A673 (cell line): ENCODE results near the gene BTBD9. TPM values are rescaled to one million over a fixed set of nuclear protein-coding genes. Genes with fewer than 3 reads are reported as not detected.

Experiments
- BruUV-seq: library from RNA; stranded (reverse); fragments of 400-500 nt; replicated peaks from 2 replicates; lab custom pipeline; 2021; lab: Mats Ljungman, UMichigan
- CTCF ChIA-PET: fragments of 300-600 bp; sonication (Branson Sonifier 250); formaldehyde crosslinking; loops from one replicate; lab custom pipeline; 2022; ENCODE audit warnings: antibody characterized with exemption; lab: Charles Lee
- POLR2A ChIA-PET: fragments of 300-600 bp; sonication (Branson Sonifier 250); formaldehyde crosslinking; loops from one replicate; lab custom pipeline; 2022; ENCODE audit warnings: antibody characterized with exemption; ENCODE audit not compliant: low non-redundant PET; lab: Charles Lee
- DNase-seq: peaks from one replicate; pipeline ENCODE4 v3.0.0-alpha.2; 2015; ENCODE audit warnings: low spot score
- H3K27ac ChIP-seq: fragments of 200-600 bp; sonication (generic); 2 replicates; pipeline ENCODE4 v1.5.1; 2016; ENCODE audit warnings: mixed run types, low read depth, mild to moderate bottlenecking, mixed read lengths, antibody characterized with exemption, low read length; ENCODE audit not compliant: poor library complexity, severe bottlenecking
- H3K27me3 ChIP-seq: fragments of 200-600 bp; sonication (generic); replicated peaks from 2 replicates; pipeline ENCODE4 v1.6.1; 2017; ENCODE audit warnings: mixed run types, low read depth, mild to moderate bottlenecking, mixed read lengths, antibody characterized with exemption, low read length; ENCODE audit not compliant: insufficient read depth, poor library complexity
- H3K36me3 ChIP-seq: fragments of 200-600 bp; sonication (generic); 2 replicates; pipeline ENCODE4 v1.6.1; 2016; ENCODE audit warnings: mixed run types, mild to moderate bottlenecking, mixed read lengths, antibody characterized with exemption, low read length; ENCODE audit not compliant: insufficient read depth, poor library complexity, severe bottlenecking
- H3K4me1 ChIP-seq: fragments of 200-600 bp; sonication (generic); 2 replicates; pipeline ENCODE4 v1.6.1; 2017; ENCODE audit warnings: mixed run types, mild to moderate bottlenecking, mixed read lengths, antibody characterized with exemption, low read length; ENCODE audit not compliant: insufficient read depth, poor library complexity, severe bottlenecking
- H3K4me3 ChIP-seq: fragments of 200-600 bp; sonication (generic); 2 replicates; pipeline ENCODE4 v1.5.1; 2016; ENCODE audit warnings: low read depth, mixed run types, mild to moderate bottlenecking, mixed read lengths, low read length; ENCODE audit not compliant: poor library complexity, severe bottlenecking
- H3K9me3 ChIP-seq: fragments of 200-600 bp; sonication (generic); 2 replicates; pipeline ENCODE4 v1.6.1; 2016; ENCODE audit warnings: mixed run types, low read depth, mild to moderate bottlenecking, mixed read lengths, antibody characterized with exemption, low read length; ENCODE audit not compliant: poor library complexity, severe bottlenecking
- CTCF ChIP-seq: fragments of 300-800, 200-600 bp; sonication (generic); conservative IDR thresholded peaks from 2 replicates; pipeline ENCODE4 v1.5.1; 2017; ENCODE audit warnings: low read depth, mild to moderate bottlenecking, antibody characterized with exemption, low read length, moderate library complexity, mixed read lengths
- EZH2 ChIP-seq: fragments of 200-600 bp; sonication (generic); IDR thresholded peaks from 2 replicates; pipeline ENCODE4 v1.6.1; 2017; ENCODE audit warnings: borderline replicate concordance, low read depth, mild to moderate bottlenecking, mixed read lengths, antibody characterized with exemption, low read length; ENCODE audit not compliant: poor library complexity, severe bottlenecking
- intact Hi-C: fragments of 100-400 bp; cut with micrococcal nuclease; formaldehyde crosslinking; loops from one replicate; pipeline ENCODE4 v1.10.0; 2022; ENCODE audit not compliant: unreplicated experiment
- total RNA-seq: library from RNA; stranded (reverse); gene quantifications from 2 replicates; pipeline ENCODE4 v1.2.3, GENCODE V29; 2021

The BTBD9 gene
- total RNA-seq, 1 experiment from 2014 or later, result 8.0 TPM

- Histone ChIP-seq H3K27me3 (no peaks in the 10 kb centered on the region), H3K4me1 (peaks cover 15% of the 10 kb centered on the region), H3K36me3 (no peaks in the 10 kb centered on the region), H3K9me3 (no peaks in the 10 kb centered on the region), H3K27ac (no peak overlapping the region), H3K4me3 (no peak overlapping the region)
- DNase-seq, result no peak
- CTCF ChIA-PET, result no interaction called here
- POLR2A ChIA-PET, result no interaction called here
- intact Hi-C loops, result no loop called here
- no TSS peak for BruUV-seq
- TF ChIP-seq CTCF (no peak), EZH2 (no peak)
Observed at GRCh38 chr6:38268342-38268741, 371.4 kb downstream of the BTBD9 start.

- H3K27ac ChIP-seq, result no peak overlapping the region
- H3K36me3 ChIP-seq, result no peaks in the 10 kb centered on the region
- H3K27me3 ChIP-seq, result no peaks in the 10 kb centered on the region
- CTCF ChIA-PET, result no interaction called here
- no peak for DNase-seq
- H3K4me1 ChIP-seq, result peaks cover 26% of the 10 kb centered on the region
- TF ChIP-seq CTCF (no peak), EZH2 (no peak)
- POLR2A ChIA-PET, result no interaction called here
- BruUV-seq, result no TSS peak
- H3K9me3 ChIP-seq, result no peaks in the 10 kb centered on the region
- intact Hi-C loops, result no loop called here
- no peak overlapping the region for H3K4me3 ChIP-seq
Observed at GRCh38 chr6:38266921-38267354, 372.8 kb downstream of the BTBD9 start.

- Histone ChIP-seq H3K27ac (no peak overlapping the region), H3K4me3 (no peak overlapping the region), H3K36me3 (no peaks in the 10 kb centered on the region), H3K27me3 (no peaks in the 10 kb centered on the region), H3K9me3 (no peaks in the 10 kb centered on the region), H3K4me1 (peaks cover 29% of the 10 kb centered on the region)
- intact Hi-C loops, result no loop called here
- CTCF ChIA-PET, result no interaction called here
- no peak for TF ChIP-seq CTCF
- no peak for TF ChIP-seq EZH2
- no TSS peak for BruUV-seq
- POLR2A ChIA-PET, result no interaction called here
- no peak for DNase-seq
Observed at GRCh38 chr6:38264605-38265004, 375.1 kb downstream of the BTBD9 start.
